T follicular helper cell (primary cell): Measurements from ENCODE around the gene TBX3.
A peak's percentile ranks its signal among the peaks of the same experiment; 100 is the strongest.

Source experiments
- DNase-seq: peaks from one replicate; pipeline ENCODE4 v3.0.0-alpha.2; 2020; ENCODE audit warnings: low read depth

The TBX3 gene

DNA sequence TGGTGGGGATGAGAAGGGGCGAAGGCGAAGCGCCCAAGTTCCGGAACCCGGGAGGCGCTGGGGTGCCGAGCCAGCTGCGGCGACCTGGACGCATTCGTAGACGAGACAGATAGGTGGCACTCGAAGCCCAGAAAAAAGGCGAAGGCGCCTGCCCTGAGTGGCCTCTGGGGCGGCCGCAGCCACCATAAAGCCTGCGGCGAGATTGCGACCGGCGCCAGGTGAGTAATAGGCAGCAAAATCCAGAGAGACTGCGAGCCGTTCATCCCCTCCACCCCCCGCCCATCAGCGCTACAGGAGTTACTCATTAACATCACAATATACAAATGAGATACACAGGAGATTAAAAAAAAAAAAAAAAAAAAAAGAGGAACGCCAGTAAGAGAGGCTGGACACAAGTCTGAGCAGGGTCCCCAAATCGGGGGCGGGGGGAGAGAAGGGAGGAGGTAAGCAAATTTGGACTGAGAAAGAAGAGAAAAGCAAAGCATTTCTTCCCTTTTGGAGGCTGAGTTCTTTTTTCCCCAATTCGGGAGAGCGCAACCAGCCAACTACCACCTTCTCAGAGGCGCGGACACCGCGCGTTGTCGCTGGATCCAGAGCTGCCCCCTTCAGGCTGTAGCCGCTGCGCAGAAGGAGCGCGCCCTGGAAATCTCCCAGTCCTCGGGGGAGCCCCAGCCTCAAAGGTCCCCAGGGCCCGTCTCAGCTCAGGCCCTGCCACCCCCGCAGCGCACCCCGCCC is 15.7 kb downstream of the TBX3 start:
- no peak for DNase-seq

DNA sequence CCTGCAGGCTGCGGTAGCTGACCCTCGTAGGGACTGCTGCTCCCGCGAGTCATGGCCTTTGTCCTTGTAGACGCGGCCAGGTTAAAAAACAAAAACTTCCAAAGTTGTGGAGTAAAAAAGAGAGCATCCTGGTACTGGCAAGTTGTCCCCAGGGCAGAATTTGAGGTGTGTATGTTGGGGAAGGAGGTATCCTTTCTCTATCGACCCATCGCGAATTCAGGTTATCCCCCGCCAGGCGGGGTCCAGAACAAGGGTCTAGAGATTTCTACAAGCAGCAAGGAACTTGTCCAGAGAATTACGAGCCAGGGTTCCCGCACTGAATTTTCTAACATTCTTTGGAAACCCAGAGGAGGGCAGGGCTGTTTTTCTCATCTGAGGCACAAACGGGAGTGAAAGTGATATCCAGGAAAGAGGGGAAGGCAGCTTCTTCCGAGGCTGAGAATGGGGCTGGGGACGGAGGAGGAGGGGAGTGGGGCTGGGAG is 16.3 kb downstream of the TBX3 start:
- DNase-seq: no peak

DNA sequence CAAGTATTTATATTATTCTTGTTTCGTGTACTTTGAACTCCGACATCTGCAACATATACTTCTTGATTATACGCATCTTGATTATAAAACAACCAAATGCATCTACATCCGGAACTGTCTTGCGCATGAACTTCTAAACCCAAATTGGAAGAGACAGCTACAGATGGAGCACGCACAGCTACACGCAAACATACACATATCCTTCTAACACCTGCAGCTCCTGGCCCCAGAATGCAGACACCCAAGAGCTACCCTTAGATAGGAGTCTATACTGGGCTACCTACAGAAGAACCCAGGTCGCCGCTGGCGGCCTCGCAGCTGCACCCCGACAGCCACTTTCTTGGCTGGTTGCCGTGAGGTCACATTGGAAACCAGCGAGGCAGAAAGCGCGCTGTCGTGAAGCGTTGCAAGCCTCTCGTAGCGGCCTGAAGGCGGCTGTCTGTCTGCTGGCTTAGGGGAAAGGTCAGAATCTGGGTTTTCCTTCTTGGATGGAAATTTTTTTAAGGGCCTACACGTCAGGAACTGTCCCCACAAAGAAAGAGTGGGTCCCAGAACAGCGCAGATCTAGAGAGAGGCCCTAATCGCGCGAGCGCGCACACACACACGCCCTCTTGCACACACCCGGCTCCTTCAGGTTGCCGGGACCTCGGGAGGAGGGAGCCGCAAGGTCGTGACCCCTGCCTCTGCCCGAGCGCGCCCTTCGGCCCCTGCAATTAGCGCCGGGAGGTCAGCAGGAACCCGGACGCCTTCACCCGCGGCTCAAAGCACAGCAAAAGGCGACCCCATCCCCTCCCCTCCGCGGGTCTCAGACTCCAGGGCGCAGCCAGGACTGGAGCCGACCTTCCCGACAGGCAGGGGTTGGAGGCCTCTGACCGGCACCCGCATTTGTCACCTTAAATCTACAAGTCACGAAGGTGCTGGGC is 17.0 kb downstream of the TBX3 start:
- DNase-seq: no peak

DNA sequence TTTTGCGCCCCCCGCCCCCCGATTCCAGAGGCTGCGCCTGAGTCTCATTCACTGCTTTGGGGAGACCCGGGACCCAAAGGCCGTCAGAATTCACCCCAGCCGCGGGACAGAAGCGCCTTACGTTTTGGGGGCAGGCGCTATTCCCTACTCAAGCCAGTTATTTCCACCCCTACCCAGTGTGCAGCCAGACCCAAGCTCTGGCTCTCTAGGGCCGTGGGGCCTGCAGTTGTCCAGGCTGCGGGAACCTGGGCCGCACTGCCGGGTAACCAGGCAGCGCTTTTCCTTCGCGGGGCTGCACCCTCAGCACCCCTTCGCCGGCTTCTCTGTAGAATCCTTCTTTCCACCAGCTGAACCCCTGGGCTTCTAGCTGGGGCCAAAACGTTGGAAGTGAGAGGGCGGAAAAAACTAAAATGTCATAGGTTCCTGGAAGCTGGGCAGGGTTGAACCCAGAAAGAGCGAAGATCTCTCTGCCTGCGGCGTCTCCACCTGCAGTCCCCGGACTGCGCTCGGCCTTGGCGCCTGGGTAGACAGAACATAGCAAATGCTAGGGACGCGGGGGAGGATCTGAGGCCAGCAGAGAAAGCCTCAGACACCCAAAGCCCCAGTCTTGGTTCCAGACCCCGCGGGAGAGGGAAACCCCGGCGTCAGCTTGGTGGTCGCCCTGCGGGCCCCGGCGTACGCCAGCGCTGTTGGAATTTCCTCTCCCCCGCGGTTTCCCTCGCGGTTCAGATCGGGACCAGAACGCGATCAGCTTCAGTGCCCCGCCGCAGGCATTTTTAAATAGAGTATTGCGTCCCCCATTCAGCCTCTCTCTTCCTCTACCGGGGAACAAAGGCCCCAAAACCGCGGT is 18.3 kb downstream of the TBX3 start:
- DNase-seq: no peak

DNA sequence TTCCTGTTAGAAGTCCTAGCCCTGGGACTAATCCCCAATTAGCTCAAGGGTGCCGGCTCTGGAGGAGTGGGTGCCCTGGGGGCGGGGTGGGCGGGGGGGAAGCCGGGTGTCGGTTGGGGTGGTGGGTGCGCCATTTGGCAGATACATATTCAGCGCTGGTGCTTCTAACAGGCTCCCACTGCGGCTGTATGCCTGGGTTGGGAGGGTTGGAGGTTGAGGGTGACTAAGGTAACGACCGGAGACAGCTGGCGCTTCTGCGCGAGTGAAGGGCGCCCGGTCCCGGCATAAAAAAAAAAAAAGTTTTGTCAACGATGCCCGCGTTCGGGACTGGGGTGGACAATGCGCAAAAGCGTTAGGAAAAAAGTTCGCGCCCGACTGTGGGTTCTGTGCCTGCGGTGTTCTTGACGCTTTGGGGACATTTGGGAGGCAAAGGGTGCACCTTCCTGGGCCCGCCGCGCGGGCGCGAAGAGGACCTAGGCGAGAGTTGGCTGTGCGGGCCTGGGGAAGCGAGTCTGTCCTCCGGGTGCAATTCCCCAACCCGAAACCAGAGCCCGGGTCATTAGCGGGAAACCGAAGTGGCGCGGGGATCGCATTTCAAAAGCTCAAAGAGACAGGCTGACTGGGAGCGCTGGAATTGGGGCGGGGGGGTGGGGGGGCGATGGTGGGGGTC is 19.2 kb downstream of the TBX3 start:
- no peak for DNase-seq

DNA sequence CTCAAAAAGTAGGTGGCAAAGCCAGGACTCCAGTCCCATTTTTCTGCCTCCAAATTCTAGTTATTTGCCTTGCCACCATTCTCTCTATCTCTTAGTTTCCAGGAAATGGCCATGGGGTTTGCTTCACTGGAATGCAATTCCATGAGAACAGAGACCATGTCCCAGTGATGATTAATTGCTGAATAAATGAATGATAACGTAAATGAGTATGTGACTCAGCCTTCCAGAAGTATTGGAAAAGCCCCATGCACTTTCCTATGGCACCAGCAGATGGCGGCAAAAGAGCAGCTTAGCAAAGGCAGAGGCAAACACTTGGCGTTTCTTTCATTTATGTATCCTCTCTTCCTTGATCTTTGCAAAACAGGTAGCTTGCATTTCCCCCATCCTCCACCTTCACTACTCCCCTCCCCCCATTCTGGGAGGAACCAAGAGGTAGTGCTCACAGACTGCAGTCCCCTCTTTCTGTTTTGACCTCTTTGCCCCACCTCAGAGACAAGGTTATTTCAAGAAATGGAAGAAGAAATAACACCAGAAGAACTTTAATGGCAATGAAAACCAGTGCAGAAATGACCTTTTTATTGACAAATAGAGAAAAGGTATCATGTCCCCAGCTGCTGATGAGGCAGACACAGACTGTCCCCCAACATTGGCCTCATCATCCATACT is 21.3 kb downstream of the TBX3 start:
- DNase-seq: peak; percentile 48

DNA sequence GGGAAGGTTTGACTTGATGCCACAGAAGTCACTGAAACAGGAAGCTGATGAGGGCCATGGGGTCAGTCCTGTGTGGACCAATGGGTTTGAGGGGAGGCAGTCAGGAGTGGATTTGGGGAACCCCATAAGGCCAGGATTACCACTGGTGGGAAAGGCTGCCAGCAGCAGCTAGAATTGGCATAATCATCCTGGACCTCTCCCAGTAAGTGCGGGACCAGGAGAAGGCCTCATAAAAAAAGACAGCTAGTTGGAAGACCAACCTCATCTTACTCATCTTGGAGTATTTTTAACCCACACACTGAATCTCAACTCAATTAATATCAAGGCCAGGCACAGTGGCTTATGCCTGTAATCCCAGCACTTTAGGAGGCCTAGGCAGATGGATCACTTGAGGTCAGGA is 22.7 kb downstream of the TBX3 start:
- no peak for DNase-seq

DNA sequence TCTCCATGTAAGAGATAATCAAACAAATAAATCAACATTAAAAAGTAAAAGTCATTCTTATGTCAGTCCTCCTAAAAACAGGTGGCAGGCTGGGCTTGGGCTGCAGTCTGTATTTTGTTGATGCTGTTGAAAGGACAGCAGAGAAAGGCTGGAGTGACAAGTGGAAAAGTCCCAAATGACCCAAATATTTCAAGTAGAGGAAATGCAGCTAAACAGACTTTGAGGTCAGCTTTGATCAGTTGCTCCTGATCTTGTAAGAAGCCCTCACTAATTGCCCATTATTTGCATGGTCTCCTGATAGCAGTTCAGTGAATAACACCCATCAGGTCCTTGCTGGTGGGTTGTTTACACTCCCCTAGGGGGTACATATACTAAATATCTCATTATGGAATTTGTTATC is 24.9 kb downstream of the TBX3 start:
- no peak for DNase-seq

DNA sequence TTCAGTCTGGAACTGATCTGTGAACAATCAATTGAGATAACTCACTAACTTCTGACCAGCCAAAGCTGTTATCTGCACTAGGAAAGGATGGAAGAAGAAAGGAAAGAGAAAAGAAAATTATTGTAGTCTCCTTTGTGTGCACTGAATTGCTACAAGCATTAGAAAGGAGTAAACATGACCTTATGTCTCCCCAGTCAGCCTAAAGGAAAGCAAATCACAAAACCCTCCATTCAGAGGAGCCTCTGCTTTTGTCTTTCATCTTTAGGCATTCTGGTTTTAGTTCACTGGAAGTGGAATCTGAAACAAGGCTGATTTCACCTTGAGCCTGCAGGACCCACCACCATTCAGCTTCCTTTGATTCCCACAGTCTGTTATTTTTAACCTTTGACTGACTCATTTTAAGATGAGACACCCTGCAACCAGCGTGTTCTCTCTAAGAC is 26.0 kb downstream of the TBX3 start:
- no peak for DNase-seq

DNA sequence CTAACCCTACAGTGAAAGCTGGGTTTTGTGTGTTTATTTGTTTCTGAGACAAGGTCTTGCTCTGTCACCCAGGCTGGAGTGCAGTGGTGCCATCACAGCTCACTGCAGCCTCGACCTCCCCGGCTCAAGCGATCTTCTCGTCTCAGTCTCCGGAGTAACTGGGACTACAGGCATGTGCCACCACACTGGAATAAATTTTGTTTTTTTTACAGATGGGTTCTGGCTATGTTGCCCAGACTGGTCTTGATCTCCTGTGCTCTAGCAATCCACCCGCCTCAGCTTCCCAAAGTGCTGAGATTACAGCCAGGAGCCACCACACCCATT is 26.4 kb downstream of the TBX3 start:
- no peak for DNase-seq

DNA sequence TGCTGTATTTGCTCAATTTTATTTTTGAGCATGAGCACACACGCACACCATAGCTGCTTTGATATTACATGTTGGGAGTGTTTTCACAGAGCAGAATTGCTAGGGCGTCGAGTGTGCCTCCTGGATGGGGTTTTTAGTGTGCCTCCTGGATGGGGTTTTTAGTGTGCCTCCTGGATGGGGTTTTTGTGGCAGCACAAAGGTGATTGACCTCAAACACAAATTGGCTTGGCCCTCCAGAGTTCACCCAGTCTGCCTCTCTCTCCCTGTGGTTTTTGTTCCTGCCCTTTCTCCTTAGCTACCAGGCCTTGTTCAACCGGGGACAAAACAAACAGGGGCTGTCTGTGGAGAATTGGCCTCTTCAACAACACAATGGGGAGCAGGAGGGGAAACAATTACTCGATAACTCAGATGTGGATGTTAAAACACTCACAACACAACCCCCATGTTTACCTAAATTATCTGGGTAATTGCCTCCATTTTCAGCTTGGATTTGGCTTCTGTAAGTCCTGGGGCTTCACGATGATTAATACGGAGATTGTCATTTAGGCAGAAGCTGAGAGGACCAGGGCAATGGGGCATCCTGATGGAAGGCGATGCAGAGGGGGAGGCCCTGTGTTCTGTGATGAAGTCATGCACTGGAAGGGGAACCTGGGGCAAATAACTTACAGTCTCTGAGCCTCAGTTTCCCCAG is 26.9 kb downstream of the TBX3 start:
- DNase-seq: no peak

DNA sequence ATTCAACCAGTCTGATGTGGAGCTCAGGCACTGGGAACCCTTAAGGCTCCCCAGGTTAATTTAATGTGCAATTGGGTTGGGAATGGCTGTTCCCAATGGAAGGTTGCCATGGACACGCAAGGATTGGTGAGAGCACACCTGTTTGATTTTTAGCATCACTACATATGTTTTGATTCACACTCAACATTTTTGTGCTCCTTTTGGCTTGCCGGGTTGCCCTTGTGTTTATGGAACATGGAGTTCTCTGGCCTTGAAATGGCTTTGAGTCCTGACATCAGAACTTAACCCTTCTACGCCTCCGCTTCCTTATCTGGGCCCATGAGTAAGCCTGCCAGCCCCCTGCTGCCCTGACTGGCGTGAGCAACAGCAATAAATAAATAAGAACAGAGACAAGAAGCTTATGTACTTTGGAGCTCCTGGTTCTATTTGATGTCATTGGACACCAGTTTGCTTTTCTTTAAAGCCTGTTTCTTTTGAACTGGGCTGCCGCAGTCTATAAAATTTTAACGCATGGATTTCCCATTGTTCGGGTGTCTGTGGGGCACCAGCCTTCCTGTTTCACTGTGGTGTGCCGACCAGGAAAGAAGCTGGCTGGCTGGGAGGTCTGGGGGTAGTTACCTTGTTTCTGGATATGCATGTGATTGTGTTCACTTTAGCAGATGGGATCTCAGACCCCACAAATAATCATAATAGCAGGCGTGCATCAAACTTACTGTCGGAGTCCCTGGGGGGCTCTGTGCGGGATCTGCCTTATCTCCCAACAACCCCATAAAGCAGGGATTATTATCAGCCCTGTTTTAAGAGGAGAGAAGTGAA is 27.8 kb downstream of the TBX3 start:
- no peak for DNase-seq

DNA sequence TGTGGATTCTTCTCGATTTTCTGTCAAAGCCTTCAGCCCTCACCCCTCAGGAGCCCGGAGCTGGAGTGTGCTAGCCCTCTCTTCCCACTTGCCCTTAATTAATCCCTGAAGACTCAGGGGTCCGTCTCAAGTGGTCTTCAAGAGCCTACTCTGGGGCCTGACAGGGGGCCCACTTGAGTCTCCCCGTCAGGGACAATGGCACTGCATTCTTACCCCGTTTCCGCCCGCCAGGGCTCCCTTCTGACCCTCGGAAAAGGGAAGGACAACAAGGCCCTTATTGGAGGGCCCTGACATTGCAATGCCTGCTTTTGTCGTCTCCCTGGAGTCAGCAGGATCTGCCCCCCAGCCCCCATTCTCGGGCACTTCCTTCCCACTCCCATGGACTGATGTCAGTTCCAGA is 34.4 kb downstream of the TBX3 start:
- DNase-seq: no peak

DNA sequence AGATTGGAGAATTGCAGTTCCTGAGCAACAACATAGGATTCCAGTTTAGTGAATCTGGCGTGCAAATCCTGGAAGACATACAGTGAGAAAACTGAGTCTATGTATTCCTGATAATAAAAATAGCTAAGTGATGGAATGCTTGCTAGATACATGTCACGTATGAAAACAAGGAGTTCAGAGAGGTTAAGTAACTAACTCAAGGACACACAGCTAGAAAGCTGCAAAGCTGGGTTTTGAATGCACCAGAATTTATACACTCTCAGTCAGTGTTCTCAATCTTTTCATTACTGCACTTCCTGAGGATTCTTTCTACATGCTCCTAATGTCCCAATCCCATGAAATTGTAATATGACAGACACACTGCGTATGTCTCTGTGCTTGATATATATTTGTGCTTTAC is 35.3 kb downstream of the TBX3 start:
- DNase-seq: no peak

DNA sequence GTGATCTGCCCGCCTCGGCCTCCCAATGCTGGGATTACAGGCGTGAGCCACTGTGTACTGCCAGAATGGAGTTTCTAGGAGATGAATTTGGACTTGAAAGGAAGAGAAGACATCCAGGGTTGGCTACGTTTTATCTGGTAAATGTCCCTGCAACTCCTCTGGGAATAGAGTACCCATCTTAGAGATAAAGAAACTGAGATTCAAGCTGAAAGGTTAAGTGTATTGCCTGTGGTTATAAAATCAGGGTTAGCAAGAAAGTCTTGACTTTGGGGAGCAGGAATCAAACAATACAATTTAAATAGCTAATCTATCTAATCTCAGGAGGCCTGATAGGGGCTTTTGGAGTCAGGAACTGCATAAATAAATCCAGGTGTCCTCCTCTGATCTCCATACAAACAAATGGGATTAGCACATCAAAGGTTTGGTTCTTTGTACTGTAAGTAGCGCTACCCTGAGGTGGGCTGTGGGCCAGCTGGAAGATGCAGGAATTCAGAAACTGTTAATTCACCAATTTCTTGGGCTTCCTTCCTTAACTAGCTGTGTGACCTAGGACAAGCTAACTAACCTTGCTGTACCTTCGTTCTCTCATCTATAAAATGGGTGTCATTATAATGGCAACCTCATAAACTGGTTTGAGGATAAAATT is 45.1 kb downstream of the TBX3 start:
- DNase-seq: no peak

DNA sequence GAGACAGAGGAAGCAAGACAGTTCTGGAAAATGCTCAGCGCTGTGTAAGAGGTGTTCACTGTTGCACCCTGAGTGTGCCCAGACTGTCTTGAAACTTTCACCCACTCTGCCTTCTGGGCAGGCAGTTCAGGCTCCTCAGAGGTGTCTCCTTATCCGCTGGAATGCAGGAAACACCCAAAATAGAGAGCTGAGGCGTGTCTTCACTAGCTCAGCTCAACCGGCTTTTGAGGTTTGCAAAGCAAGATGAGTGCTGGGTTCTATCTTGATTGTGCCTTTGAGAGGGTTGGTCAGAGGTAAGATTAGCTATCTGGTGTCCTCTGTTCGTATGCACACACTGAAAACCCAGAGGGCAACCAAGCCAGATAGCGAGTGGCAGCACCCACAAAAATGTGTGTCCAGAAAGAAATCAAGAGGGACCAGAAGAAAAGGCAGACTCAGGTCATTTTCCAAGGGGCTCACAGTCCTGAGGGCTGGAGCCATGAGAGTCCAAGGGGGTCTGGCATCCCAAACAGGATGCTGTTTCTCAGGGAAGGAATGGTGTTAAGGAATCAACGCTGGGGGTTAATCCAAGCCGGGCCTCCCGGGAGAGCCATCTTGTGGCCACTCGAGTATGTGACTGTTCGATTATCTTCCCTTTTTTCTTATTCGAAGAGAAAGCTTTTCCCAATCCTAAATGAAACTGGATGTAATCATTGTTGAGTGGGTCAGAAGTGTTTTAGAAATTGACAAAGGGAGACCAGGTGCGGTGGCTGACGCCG is 47.1 kb downstream of the TBX3 start:
- no peak for DNase-seq

DNA sequence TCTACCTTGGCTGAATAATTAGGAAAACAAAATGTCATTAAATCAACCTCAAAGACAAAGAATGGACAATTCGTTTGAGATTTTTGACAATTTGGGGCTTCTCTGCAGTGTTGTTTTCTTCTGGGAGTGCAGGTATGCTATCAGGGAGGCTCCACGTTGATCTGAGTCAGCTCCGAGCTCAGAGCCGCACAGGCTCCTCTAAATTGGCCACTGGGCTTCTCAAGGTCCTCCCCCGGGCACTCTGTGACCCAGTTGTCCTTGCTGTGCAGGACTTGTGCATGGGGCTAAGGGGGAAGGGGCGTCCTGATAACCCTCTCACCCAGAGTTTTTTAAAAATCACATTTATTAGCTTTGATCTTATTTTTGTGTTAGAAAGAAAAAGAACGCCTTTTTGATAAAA is 52.7 kb downstream of the TBX3 start:
- no peak for DNase-seq

DNA sequence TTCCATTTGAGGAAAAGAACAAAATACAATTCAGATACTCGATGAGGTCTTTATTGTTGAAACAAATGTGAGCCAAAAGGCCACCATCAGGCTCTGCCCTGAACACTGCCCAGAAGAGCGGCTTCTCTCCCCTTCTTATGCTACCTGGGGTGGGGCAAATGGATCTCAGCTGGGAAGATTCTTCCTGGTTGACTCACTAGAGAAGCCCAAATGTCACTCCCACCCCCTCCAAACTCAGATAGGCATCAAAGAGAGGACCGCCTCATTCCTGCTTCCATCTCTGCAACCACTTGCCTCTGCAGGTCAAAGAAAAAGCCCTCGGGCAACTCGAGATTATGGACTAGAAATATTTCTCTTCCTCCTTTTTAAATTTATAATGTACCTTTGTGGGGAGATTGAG is 55.8 kb downstream of the TBX3 start:
- DNase-seq: no peak
